Measurements from ENCODE around the gene PSMG1.

GRCh38 chr21:39204134-39204533, 20.9 kb upstream of the PSMG1 start:
- TF ChIP-seq CTCF (IDR thresholded peaks at IDR 0.05; ENCODE audit: poor library complexity), result no peak
- TF ChIP-seq EZH2 (IDR thresholded peaks at IDR 0.05; ENCODE audit: borderline replicate concordance), result no peak

Measured in hepatocyte (in vitro differentiated cells).